ENCODE results near the gene B3GALNT2. TPM values are rescaled to one million over a fixed set of nuclear protein-coding genes. Genes with fewer than 3 reads are reported as not detected.

Gene B3GALNT2
- total and polyA plus RNA-seq, 2 of the 8 experiments (the other 6 are each of a cell fraction or from before 2014, with no cell fraction given): 15.4 to 39.4 TPM

DNA sequence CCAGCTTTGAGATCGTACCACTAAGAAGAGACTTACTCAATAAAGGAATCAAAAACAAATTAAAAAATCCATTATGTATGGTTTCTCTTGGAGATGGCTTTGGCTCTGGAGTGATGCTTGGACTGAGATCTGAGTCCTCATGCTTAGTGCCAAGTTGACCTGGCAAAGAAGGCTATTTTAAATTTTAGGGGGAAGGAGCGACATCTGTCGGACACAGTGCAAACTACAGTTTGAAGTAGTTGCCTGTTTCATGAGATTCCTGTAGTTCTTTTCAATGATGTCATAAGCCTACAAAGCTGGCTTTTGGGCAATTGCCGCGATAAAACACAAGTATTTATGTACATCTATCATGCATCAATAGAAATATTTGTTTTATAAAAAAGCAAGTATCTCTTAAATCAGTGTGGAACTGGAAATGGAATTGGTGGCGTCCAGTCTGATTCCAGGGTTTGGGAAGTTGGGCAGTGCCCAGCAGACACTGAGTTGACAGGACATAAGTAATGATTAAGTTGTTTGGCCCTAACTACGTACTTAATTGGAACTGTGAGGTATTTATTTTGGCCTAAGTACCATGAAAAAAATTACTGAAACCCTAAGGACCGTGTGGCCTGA, 87.1 kb downstream of the B3GALNT2 start:
- no peak overlapping the region for H3K4me2 ChIP-seq (ENCODE audit: insufficient read depth in 1 of 2, low read depth in 2 of 2, low read length in 2 of 2)
- peaks cover 5 to 10% of the 10 kb centered on the region in 2 experiments; a peak in 1 of 4 replicates for H3K79me2 ChIP-seq (ENCODE audit: control insufficient read depth in 1 of 2, insufficient read depth in 2 of 2, low read length in 2 of 2)
- H3K23me2 ChIP-seq (ENCODE audit: low read depth, low read length): no peaks in the 10 kb centered on the region
- no peak overlapping the region for H2BK15ac ChIP-seq (ENCODE audit: low read length)
- no peak overlapping the region for H4K5ac ChIP-seq (ENCODE audit: insufficient read length, low read depth, low read length)
- no peak overlapping the region for H4K8ac ChIP-seq (ENCODE audit: extremely low read depth, insufficient read depth, low read length)
- CTCF ChIA-PET (ENCODE audit: partially characterized antibody): interaction anchor here (0.7 to 4.6 kb wide), 49 partner anchors 9 to 701 kb away, joined by 3 to 47 read pairs (median 5); partner anchors contain the start of genes ARID4B and GGPS1
- no peak overlapping the region for H2AFZ ChIP-seq (ENCODE audit: low read length)
- no peak overlapping the region for H3K4ac ChIP-seq (replicated peaks; ENCODE audit: insufficient read length, low read depth, low read length)
- no peak overlapping the region for H3K23ac ChIP-seq (ENCODE audit: insufficient read length)
- no peak overlapping the region for H2AK5ac ChIP-seq (ENCODE audit: low read depth, low read length)
- H3K27me3 ChIP-seq (replicated peaks in 1 of 4; ENCODE audit: control insufficient read depth in 3 of 4, extremely low read depth in 1 of 4, insufficient read depth in 3 of 4, low read length in 3 of 4): no peaks in the 10 kb centered on the region
- FAIRE-seq (peak; percentile 83), DNase-seq (ENCODE audit: low read depth in 1 of 2, low spot score in 2 of 2) (peak; percentile 19 to 85)
- H3K18ac ChIP-seq (ENCODE audit: extremely low read depth, low read length): no peak overlapping the region
- H3K14ac ChIP-seq (ENCODE audit: insufficient read length): no peak overlapping the region
- no peak overlapping the region for H4K91ac ChIP-seq (replicated peaks; ENCODE audit: insufficient read length, low read length)
- peaks cover 0 to 5% (median 0%) of the 10 kb centered on the region in 4 experiments; a peak in 2 of 8 replicates for H3K36me3 ChIP-seq (ENCODE audit: control insufficient read depth in 2 of 4, insufficient read depth in 4 of 4, low read length in 3 of 4)
- no peak overlapping the region for H3K56ac ChIP-seq (replicated peaks; ENCODE audit: insufficient read length, low read depth, low read length)
- H4K20me1 ChIP-seq (replicated peaks in 1 of 2; ENCODE audit: control insufficient read depth in 1 of 2, insufficient read depth in 2 of 2, low read length in 2 of 2): no peaks in the 10 kb centered on the region
- no peak overlapping the region for H3K9ac ChIP-seq (replicated peaks in 1 of 4; ENCODE audit: extremely low read depth in 1 of 4, low read depth in 3 of 4, low read length in 3 of 4)
- POLR2A ChIA-PET (ENCODE audit: partially characterized antibody): interaction anchor here (0.7 kb wide), 1 partner anchor 225 kb away, joined by 3 read pairs; no protein-coding TSS in a partner anchor
- H2BK120ac ChIP-seq (replicated peaks; ENCODE audit: low read depth, low read length): no peak overlapping the region
- H3K27ac ChIP-seq (ENCODE audit: low read depth, low read length): no peak overlapping the region
- WGBS, 2 experiments (ENCODE audit: extremely low coverage in 1 of 2, insufficient coverage in 1 of 2, insufficient read length in 1 of 2, insufficient replicate concordance in 2 of 2, low coverage in 1 of 2, low lambda C conversion rate in 2 of 2, missing lambda C conversion rate in 1 of 2): 35% methylated on average over 8 of the region's 8 CpGs; no CpG with 5 or more reads in 1 of the 2 experiments
- peaks cover 3% of the 10 kb centered on the region; the same call in 1 of the 2 replicates for H3K79me1 ChIP-seq (ENCODE audit: low read depth, low read length)
- no peak overlapping the region for H2BK5ac ChIP-seq (ENCODE audit: low read depth, low read length)
- no peaks in the 10 kb centered on the region for H3K9me3 ChIP-seq (ENCODE audit: insufficient read depth in 2 of 2, low read depth in 1 of 2, low read length in 1 of 2)
- no peak overlapping the region for H2BK12ac ChIP-seq (ENCODE audit: low read depth, low read length)
- H3K4me1 ChIP-seq (replicated peaks in 1 of 4; ENCODE audit: control insufficient read depth in 3 of 4, insufficient read depth in 4 of 4, low read length in 3 of 4): no peaks in the 10 kb centered on the region
- H3K4me3 ChIP-seq (ENCODE audit: extremely low read depth in 1 of 4, insufficient read depth in 2 of 4, low read depth in 3 of 4, low read length in 4 of 4): no peak overlapping the region
- H2BK20ac ChIP-seq (ENCODE audit: low read length): no peak overlapping the region
- TF ChIP-seq SAP30 (IDR thresholded peaks at IDR 0.05; ENCODE audit: insufficient read depth, insufficient replicate concordance, low read length) (no peak), POLR2A (IDR thresholded peaks at IDR 0.05; ENCODE audit: control extremely low read depth in 1 of 2, low read depth in 2 of 2, low read length in 2 of 2) (no peak), RAD21 (IDR thresholded peaks at IDR 0.05 in 1 of 2, conservative IDR thresholded peaks at IDR 0.05 in 1 of 2; ENCODE audit: low read depth in 2 of 2, low read length in 2 of 2) (peak; percentile 82 to 86), HDAC6 (IDR thresholded peaks at IDR 0.05; ENCODE audit: low read depth, low read length) (no peak), EZH2 (IDR thresholded peaks at IDR 0.05; ENCODE audit: low read depth, low read length, severe bottlenecking) (no peak), EGR1 (IDR thresholded peaks at IDR 0.05; ENCODE audit: borderline replicate concordance, low read depth, low read length) (no peak), MAFK (IDR thresholded peaks at IDR 0.05; ENCODE audit: low read depth, low read length) (no peak), CEBPB (IDR thresholded peaks at IDR 0.05; ENCODE audit: low read depth, low read length) (no peak), BCL11A (IDR thresholded peaks at IDR 0.05; ENCODE audit: low read depth in 2 of 2, low read length in 2 of 2) (no peak), JUND (IDR thresholded peaks at IDR 0.05; ENCODE audit: low read length) (no peak), SRF (IDR thresholded peaks at IDR 0.05; ENCODE audit: low read depth, low read length) (no peak)

All from H1 (cell line).